ENCODE measurements around the gene PLS1.
"Not testable (repeated sequence)": the region's sequence is repeated elsewhere in the genome, so short reads cannot be mapped to it uniquely, and the experiment has no call there.

PLS1 gene

DNA sequence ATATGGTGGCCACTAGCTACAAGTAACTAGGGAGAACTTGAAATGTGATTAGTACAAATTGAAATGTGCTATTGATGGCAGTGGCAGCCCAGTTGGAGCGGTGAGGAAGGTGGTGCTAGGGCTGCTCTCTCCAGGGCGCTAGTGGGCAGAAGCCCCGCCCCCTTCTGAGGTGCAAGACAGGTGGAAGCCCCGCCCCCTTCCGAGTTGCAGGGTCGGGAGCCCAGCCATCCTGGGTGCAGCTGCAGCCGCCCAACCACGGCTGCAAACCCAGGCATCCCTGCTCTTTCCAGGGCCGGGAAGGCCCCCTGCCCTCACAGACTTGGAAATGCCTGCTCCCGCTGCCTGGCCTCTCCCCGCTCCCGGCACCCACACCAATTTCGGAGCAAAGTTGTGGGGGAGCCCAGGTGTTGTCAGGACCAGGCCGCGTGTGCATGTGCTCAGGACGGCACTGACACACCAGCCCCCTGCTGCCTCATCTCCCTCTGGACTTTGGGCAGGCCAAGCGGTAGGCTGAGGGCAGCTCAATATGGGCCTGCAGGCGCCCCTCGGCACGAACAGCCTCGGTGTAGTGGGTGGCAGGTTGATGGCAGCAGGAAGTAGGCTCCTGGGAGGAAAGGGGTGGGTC lies 27.7 kb upstream of the PLS1 start:
- TF ChIP-seq, protein P1, sequence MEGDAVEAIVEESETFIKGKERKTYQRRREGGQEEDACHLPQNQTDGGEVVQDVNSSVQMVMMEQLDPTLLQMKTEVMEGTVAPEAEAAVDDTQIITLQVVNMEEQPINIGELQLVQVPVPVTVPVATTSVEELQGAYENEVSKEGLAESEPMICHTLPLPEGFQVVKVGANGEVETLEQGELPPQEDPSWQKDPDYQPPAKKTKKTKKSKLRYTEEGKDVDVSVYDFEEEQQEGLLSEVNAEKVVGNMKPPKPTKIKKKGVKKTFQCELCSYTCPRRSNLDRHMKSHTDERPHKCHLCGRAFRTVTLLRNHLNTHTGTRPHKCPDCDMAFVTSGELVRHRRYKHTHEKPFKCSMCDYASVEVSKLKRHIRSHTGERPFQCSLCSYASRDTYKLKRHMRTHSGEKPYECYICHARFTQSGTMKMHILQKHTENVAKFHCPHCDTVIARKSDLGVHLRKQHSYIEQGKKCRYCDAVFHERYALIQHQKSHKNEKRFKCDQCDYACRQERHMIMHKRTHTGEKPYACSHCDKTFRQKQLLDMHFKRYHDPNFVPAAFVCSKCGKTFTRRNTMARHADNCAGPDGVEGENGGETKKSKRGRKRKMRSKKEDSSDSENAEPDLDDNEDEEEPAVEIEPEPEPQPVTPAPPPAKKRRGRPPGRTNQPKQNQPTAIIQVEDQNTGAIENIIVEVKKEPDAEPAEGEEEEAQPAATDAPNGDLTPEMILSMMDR (IDR thresholded peaks at IDR 0.05; ENCODE audit: borderline replicate concordance, control extremely low read depth, extremely low read depth, insufficient read depth, missing control alignments) = no peak
- in situ Hi-C loops (cut with MboI; ENCODE audit: low sequenced_read_pairs, unreplicated experiment) = no loop called here
- DNase-seq (ENCODE audit: low spot score) = no peak

DNA sequence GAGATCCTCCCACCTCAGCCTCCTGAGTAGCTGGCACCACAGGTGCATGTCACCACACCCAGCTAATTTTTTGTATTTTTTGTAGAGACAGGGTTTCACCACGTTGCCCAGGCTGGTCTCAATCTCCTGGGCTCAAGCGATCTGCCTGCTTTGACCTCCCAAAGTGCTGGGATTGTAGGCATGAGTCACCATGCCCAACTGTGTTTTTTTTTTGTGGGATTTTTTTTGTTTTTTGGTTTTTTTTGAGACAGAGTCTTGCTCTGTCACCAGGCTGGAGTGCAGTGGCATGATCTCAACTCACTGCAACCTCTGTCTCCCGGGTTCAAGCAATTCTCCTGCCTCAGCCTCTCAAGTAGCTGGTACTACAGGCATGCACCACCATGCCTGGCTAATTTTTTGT lies 26.8 kb upstream of the PLS1 start:
- in situ Hi-C loops (cut with MboI; ENCODE audit: low sequenced_read_pairs, unreplicated experiment); DNase-seq (ENCODE audit: low spot score): not testable (repeated sequence)

GRCh38 chr3:142574223-142574622 lies 22.0 kb upstream of the PLS1 start:
- in situ Hi-C loops (cut with MboI; ENCODE audit: low sequenced_read_pairs, unreplicated experiment) = loop anchor here (10.0 kb wide), 1 partner anchor 421 kb away; no protein-coding TSS in a partner anchor
- not testable (repeated sequence) for DNase-seq (ENCODE audit: low spot score)

- TF ChIP-seq, protein P1 (IDR thresholded peaks at IDR 0.05; ENCODE audit: borderline replicate concordance, control extremely low read depth, extremely low read depth, insufficient read depth, missing control alignments) = no peak
- in situ Hi-C loops (cut with MboI; ENCODE audit: low sequenced_read_pairs, unreplicated experiment) = loop anchor here (10.0 kb wide), 1 partner anchor 420 kb away; no protein-coding TSS in a partner anchor
These were observed 21.5 kb upstream of the PLS1 start for GRCh38 chr3:142574665-142575064.

GRCh38 chr3:142576792-142577191 lies 19.4 kb upstream of the PLS1 start:
- DNase-seq (ENCODE audit: low spot score) = no peak
- in situ Hi-C loops (cut with MboI; ENCODE audit: low sequenced_read_pairs, unreplicated experiment) = loop anchor here (10.0 kb wide), 1 partner anchor 418 kb away; no protein-coding TSS in a partner anchor
- TF ChIP-seq, protein P1 (IDR thresholded peaks at IDR 0.05; ENCODE audit: borderline replicate concordance, control extremely low read depth, extremely low read depth, insufficient read depth, missing control alignments) = no peak

More at GRCh38 chr3:142574665-142575064, 21.5 kb upstream of the PLS1 start:
- no peak for DNase-seq (ENCODE audit: low spot score)

DNA sequence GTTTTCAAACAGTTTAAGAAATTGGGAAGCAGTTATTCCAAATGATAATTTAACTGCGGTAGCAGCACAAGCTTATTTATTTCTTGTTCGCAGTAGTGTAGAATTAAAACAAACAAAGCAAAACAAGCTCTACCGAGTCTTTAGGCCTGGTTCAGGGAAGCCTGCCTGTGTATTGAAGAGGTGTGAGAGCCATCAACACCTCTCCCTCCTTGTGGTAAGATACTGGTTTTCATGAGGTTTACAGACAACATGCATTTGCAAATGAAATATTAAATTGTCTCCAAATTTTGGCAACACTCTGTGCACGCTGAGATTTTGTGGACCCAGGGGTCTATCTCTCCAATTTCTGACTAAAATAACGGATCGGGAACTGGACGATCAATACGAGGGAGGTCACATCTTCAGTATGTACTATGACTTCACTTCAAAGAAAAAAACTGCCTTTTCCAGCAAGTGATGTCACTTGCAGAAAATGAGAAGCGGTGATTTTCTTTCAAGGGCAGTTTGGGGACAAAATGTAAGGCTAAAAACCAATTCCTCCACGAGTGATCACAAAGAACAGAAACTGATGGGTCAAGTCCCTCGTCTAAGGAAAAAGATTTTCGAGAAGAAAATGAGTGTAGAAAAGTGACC lies 18.4 kb upstream of the PLS1 start:
- in situ Hi-C loops (cut with MboI; ENCODE audit: low sequenced_read_pairs, unreplicated experiment) = loop anchor here (10.0 kb wide), 1 partner anchor 417 kb away; no protein-coding TSS in a partner anchor
- no peak for DNase-seq (ENCODE audit: low spot score)
- TF ChIP-seq, protein P1 (IDR thresholded peaks at IDR 0.05; ENCODE audit: borderline replicate concordance, control extremely low read depth, extremely low read depth, insufficient read depth, missing control alignments) = no peak

DNA sequence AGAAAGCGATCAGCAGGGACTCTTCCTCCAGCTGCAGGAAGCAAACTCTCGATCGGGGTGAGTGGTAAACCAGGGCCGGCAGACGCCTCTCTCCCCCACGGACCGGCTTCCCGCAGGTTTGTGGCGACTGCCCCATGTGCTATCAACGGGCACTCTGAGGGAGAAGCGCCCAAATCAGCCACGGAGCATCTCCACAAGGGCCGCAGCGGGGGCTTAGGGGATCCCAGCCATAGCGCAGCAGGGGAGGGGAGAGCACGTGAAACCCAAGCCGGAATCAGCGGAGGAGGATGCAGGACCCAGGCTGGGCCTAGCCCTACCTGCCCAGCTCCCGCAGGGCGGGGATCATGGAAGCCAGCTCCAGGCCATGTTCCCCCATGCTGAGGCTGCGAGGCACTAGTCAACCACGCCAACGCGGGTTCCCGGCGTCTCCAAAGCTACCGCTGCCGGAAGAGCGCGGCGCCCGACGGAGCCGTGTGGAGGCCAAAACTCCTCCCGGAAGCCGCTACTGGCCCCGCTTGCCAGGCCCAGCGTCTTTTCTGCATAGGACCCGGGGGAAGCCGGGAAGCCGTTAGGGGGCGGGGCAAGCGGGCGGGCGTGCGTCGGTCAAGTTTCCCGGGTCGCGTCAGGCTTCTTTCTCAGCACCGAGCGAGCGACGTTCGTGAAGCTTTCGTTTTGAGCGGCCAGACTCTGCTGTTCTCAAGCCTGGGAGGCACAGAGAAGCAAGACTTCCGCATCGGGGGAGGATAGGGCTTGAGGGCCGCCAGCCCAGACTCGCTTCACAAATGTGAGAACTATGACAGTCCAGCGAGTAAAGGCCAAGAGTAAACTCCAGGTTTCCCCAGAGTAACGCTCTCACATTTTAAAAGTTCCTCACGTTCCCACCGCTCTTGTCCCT lies 17.6 kb upstream of the PLS1 start, which contains the start of gene ATR:
Gene ATR (minus strand): TSS at position 405 of the 895 bp plus-strand sequence. CDS start 29 bp downstream, at position 376.
- in situ Hi-C loops (cut with MboI; ENCODE audit: low sequenced_read_pairs, unreplicated experiment) = loop anchor here (10.0 kb wide), 1 partner anchor 416 kb away; no protein-coding TSS in a partner anchor
- DNase-seq (ENCODE audit: low spot score) = peak; percentile 96
- TF ChIP-seq, protein P1 (IDR thresholded peaks at IDR 0.05; ENCODE audit: borderline replicate concordance, control extremely low read depth, extremely low read depth, insufficient read depth, missing control alignments) = no peak

Measured in GM13976 (cell line).